ENCODE measurements around the gene THSD4.

GRCh38 chr15:71634820-71635560, 519.7 kb downstream of the THSD4 start:
- TF ChIP-seq CTCF (IDR thresholded peaks at IDR 0.05; ENCODE audit: insufficient read depth, low read depth, low read length) (no peak), EZH2 (IDR thresholded peaks at IDR 0.05; ENCODE audit: insufficient read depth, low read length) (no peak)
